Small intestine (tissue), 7 donors: ENCODE results near the gene SDK2. TPM values are rescaled to one million over a fixed set of nuclear protein-coding genes. Genes with fewer than 3 reads are reported as not detected.
A peak's percentile ranks its signal among the peaks of the same experiment; 100 is the strongest.

Experiments
- DNase-seq, 2 donors: peaks; one replicate each; pipeline versions ENCODE4 v3.0.0 to v3.0.0-alpha.2; 2013
- FAIRE-seq: peaks from 2 replicates; lab custom pipeline; 2012; peaks lifted over from hg19 to GRCh38; lab: Jason Lieb, UNC
- H3K27ac ChIP-seq, 3 donors: one replicate each; pipeline ENCODE4 v1.5.1; 2013; ENCODE audit warnings: low read length in 2 of 3, mild to moderate bottlenecking in 2 of 3, control low read depth in 1 of 3, inconsistent platforms in 1 of 3, low read depth in 1 of 3, moderate library complexity in 1 of 3
- H3K27me3 ChIP-seq, 3 donors: one replicate each; pipeline ENCODE4 v1.6.1; 2013; ENCODE audit warnings: low read length in 3 of 3, inconsistent platforms in 1 of 3; ENCODE audit not compliant: control insufficient read depth in 3 of 3, insufficient read depth in 3 of 3
- H3K36me3 ChIP-seq, 3 donors: one replicate each; pipeline ENCODE4 v1.6.1; 2013; ENCODE audit warnings: low read length in 3 of 3, inconsistent platforms in 1 of 3, low read depth in 1 of 3, mild to moderate bottlenecking in 1 of 3, moderate library complexity in 1 of 3; ENCODE audit not compliant: control insufficient read depth in 3 of 3, insufficient read depth in 2 of 3
- H3K4me1 ChIP-seq, 3 donors: one replicate each; pipeline ENCODE4 v1.6.1; 2013; ENCODE audit warnings: low read length in 2 of 3, inconsistent platforms in 1 of 3, low read depth in 1 of 3, mild to moderate bottlenecking in 1 of 3, moderate library complexity in 1 of 3; ENCODE audit not compliant: control insufficient read depth in 3 of 3, insufficient read depth in 2 of 3
- H3K4me3 ChIP-seq, 3 donors: one replicate each; pipeline ENCODE4 v1.5.1; 2013; ENCODE audit warnings: low read length in 3 of 3, control low read depth in 1 of 3, inconsistent platforms in 1 of 3, low read depth in 1 of 3, mild to moderate bottlenecking in 1 of 3, moderate library complexity in 1 of 3
- H3K9me3 ChIP-seq, 2 donors: one replicate each; pipeline ENCODE4 v1.6.1; 2013; ENCODE audit warnings: low read depth in 1 of 2, low read length in 1 of 2; ENCODE audit not compliant: control insufficient read depth in 2 of 2, insufficient read depth in 1 of 2
- WGBS, 3 donors: extraction: QIAGEN DNeasy Blood & Tissue Kit; methylation state at CpG; one replicate each; pipeline ENCODE4 v1.1.7; 2013; 5-methylcytosine and 5-hydroxymethylcytosine counted together
- polyA plus RNA-seq, 4 donors: library from polyadenylated mRNA; stranded (reverse) in 3 of 4; unstranded in 1 of 4; fragments of 200-250 nt in 3 of 4; fragments of 120-200 nt in 1 of 4; gene quantifications; one replicate each; pipeline versions ENCODE4 v1.2.1 to v1.2.3, GENCODE V29; 2013
- donor health status: healthy with polysubstance abuse.
- donor health status: control.
- donor health status: control.
- donor health status: Bipolar disorder and iron deficiency.
- donor health status: healthy.

The SDK2 gene
- polyA plus RNA-seq, 4 donors = under 0.01 to 1.1 (median 0.10) TPM

DNA sequence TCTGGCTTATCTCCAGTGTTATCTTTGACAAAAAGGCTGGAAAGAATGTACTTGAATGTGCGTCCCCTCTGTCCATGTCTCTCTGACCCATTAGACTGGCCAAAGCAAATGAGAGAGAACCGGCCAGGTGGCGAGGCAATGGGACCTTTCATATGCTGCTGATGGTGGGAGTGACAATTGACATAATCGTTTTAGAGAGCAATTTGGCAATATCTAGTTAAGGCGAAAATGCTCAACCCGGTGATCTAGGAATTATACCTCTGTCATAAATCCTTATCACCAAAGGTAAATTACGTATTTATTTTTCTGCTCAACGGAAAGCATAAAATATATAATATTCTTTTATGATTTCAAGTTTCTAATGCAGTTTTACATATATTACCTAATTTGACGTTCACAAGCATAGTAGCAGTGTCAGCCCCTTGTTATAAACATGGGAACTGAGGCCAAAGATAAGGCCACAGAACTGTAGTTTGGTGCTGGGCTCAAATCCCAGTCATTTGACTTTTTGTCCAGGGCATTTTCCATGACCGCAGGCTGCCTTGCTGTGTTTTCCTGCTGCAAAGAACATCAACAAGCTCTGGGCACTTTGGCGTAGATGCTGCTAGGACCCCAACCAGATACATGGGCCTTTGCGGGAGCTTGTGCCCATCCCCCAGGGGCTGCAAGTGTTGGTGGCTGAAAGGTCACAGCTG is 14.7 kb upstream of the SDK2 start:
- Histone ChIP-seq H3K36me3 (no peaks in the 10 kb centered on the region), H3K4me1 (no peaks in the 10 kb centered on the region), H3K4me3 (no peak overlapping the region), H3K27me3 (peaks cover 0 to 4% (median 4%) of the 10 kb centered on the region in 3 donors), H3K27ac (no peak overlapping the region), H3K9me3 (peaks cover 0 to 3% of the 10 kb centered on the region in 2 donors)
- WGBS, 3 donors = 24 to 65% (median 48%) methylated on average over 12 of the region's 12 CpGs
- no peak for FAIRE-seq
- no peak for DNase-seq

DNA sequence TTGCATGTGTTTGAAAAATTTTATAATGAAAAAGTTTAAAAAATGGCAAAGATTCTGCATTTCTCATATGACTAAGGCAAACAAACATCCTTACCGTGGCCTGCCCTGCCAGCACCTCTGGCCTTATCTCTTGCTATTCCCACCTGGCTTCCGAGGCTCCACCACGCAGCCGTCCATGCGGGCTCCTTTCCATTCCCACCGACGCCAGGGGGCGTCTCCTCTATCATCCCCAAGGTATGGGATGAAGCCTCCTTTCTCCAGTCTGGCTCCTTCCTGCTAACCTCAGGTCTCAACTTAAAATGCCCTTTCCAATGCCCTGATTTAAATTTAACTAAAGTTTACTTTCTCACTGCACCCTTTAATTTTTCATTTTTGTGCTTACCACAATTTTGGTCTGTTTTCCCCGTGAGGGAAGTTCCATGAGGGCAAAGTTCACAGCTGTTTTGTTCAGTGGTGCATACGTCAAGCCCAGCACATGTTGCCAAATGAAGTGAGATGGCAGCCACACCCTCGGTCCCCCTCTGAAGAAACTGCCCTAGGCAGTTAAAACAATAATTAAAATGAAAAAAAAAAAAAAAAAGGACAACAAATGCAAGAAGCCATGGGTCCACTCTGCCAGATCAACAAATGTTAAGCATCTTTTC is 13.3 kb upstream of the SDK2 start:
- H3K27ac ChIP-seq = no peak overlapping the region
- H3K4me3 ChIP-seq = no peak overlapping the region
- peaks cover 0 to 7% of the 10 kb centered on the region in 2 donors for H3K9me3 ChIP-seq
- 10 to 17% (median 10%) methylated on average over 11 of the region's 11 CpGs for WGBS, 3 donors
- FAIRE-seq (no peak), DNase-seq (peak; percentile 48 to 65)
- H3K36me3 ChIP-seq = no peaks in the 10 kb centered on the region
- no peaks in the 10 kb centered on the region for H3K4me1 ChIP-seq
- peaks cover 0 to 5% (median 0%) of the 10 kb centered on the region in 3 donors for H3K27me3 ChIP-seq

DNA sequence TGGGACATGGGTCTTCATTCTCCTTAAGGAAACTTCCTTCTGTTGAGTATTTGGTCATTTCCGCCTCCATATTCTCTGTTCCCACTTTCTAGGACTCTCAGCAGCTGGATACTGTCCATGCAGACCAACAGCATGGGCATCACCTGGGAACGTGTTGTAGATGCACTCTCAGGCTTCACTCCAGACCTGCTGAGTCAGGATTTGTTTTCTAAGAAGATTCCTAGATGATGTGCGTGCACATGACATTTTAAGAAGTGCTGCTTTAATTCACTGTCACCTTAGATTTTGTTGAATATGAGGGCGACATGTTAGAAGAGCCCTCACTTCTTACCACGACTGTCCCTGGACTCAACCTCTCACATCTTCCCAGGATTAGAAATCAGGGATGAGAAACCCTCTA is 10.0 kb upstream of the SDK2 start:
- 82 to 90% (median 85%) methylated on average over 5 of the region's 5 CpGs for WGBS, 3 donors
- DNase-seq (no peak), FAIRE-seq (no peak)
- Histone ChIP-seq H3K27me3 (peaks cover 0 to 8% (median 0%) of the 10 kb centered on the region in 3 donors), H3K36me3 (no peaks in the 10 kb centered on the region), H3K4me1 (no peaks in the 10 kb centered on the region), H3K4me3 (no peak overlapping the region), H3K27ac (no peak overlapping the region), H3K9me3 (peaks cover 0 to 7% of the 10 kb centered on the region in 2 donors)

DNA sequence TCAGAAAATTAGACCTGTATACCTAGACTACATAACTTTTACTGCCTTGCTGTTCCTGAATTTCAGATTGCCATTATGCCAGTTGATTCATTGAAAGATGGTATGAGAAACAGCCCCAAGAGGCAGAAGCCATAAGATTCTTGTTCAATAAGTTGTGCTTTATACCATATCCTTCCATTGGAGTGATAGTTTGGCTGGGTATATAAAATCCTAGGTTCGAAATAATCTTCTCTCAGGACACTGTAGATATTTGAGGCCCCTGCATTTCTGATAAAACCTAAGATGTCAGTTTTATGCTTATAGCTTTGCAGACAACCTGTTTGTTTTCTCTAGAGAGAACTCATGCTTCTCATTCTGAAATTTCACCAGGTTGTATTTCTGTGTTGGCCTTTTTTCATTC is 9.6 kb upstream of the SDK2 start:
- no peak for DNase-seq
- H3K27ac ChIP-seq = no peak overlapping the region
- peaks cover 0 to 8% (median 0%) of the 10 kb centered on the region in 3 donors for H3K27me3 ChIP-seq
- no peaks in the 10 kb centered on the region for H3K36me3 ChIP-seq
- 65 to 86% (median 78%) methylated on average over 1 of the region's 1 CpG for WGBS, 3 donors
- H3K9me3 ChIP-seq = peaks cover 0 to 7% of the 10 kb centered on the region in 2 donors
- no peak for FAIRE-seq
- H3K4me1 ChIP-seq = no peaks in the 10 kb centered on the region
- H3K4me3 ChIP-seq = no peak overlapping the region

DNA sequence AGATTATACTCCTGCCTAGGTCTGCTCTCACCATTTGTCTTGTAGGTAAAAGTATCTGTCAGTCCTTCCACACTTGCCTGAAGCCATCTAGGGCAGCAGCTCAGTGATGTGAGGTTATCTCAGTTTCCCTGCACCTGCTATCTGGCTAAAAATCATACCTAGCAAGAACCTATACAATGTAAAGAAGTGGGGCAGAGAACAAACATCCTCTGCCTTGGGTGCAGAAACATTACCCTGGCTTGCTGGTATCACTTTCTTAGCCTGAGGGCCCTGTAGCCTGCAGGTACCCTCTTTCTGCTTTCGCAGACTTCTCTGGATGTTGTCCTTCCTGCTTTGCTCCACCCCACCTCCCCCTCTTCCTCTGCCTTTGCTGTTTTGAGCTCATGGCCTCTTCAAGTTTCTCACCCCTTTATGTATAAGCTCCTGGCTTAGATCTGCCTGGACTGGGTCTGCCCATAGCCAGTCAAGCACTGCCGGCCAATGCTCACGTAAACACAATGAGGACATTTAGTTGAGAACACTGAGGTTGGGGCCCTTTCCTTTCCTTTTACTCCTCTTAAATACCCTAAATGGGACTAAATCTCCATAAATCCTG is 8.7 kb upstream of the SDK2 start:
- no peaks in the 10 kb centered on the region for H3K4me1 ChIP-seq
- FAIRE-seq (no peak), DNase-seq (no peak)
- H3K9me3 ChIP-seq = peaks cover 0 to 7% of the 10 kb centered on the region in 2 donors
- H3K36me3 ChIP-seq = no peaks in the 10 kb centered on the region
- H3K4me3 ChIP-seq = no peak overlapping the region
- H3K27me3 ChIP-seq = peaks cover 3 to 14% (median 4%) of the 10 kb centered on the region in 3 donors
- 74 to 95% (median 84%) methylated on average over 3 of the region's 3 CpGs for WGBS, 3 donors
- no peak overlapping the region for H3K27ac ChIP-seq

DNA sequence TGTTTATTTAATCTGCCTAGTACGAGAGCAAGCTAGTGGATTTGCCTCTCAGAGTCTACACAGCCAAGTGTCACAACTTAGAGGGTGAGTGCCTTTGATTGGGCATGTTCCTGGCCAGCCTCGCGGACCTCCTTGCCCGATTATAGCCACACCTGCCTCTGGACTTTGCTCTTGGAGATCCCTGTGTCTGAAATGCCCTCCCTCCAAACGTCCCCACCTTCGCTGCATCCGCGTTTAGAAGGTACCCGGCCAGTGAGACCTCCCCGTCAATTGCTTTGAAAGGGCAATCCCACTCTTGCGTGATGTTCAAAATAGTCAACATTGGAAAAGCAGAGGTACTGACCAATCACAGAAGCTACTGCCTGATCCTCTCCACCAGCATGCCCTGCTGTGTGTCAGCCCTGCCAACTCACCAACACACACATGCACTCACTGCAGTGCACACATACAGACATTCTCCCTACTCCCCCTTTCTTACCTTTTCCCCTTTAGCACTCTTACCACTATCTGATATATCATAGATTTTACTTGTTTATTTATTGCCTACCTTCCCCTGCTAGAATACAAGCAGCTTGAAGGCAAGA is 6.5 kb upstream of the SDK2 start:
- no peak overlapping the region for H3K4me3 ChIP-seq
- peaks cover 3 to 30% (median 13%) of the 10 kb centered on the region in 3 donors for H3K27me3 ChIP-seq
- no peaks in the 10 kb centered on the region for H3K4me1 ChIP-seq
- H3K9me3 ChIP-seq = peaks cover 0 to 7% of the 10 kb centered on the region in 2 donors
- WGBS, 3 donors = 24 to 66% (median 44%) methylated on average over 11 of the region's 11 CpGs
- no peaks in the 10 kb centered on the region for H3K36me3 ChIP-seq
- FAIRE-seq (no peak), DNase-seq (no peak)
- no peak overlapping the region for H3K27ac ChIP-seq

DNA sequence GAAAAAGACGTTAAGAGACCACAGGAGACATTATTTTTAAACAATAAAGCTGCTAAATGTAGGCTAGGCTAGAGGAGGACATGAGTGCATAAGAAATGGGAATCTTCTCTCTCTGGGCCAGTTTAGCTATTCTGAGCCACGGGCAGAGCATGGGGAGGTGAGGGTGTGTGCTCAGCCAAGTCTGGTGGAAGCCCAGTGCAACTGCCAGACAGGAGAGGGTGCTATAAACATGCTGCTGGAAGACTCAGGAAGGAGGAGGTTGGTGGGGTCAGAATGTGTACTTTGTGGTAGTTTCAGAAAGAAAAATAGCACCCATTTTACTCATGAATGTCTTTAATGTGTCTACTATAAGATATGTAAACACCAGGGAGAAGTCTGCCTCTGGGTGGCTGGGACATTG is 5.9 kb upstream of the SDK2 start:
- H3K36me3 ChIP-seq = no peaks in the 10 kb centered on the region
- H3K9me3 ChIP-seq = peaks cover 0 to 7% of the 10 kb centered on the region in 2 donors
- no peak overlapping the region for H3K4me3 ChIP-seq
- peaks cover 7 to 35% (median 13%) of the 10 kb centered on the region in 3 donors for H3K27me3 ChIP-seq
- WGBS, 3 donors = 29 to 36% (median 34%) methylated on average over 2 of the region's 2 CpGs
- H3K27ac ChIP-seq = no peak overlapping the region
- H3K4me1 ChIP-seq = no peaks in the 10 kb centered on the region
- FAIRE-seq (no peak), DNase-seq (no peak)

DNA sequence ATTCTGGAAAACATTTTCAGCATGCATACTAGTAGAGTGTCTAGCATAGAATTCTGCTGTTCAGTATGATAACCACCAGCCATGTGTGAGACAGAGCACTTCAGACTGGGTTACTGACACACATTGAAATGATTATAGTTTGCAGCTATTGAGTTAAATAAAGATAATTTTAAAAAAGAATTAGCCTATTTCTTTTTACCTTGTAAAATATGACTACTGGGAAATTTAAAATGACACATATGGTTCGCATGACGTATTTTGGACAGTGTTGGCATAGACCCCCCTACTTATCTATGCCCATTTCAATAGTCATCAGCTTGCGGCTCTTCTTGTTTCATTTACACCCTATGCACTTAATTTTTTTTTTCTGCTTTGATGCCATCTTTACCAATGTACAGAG is 4.7 kb upstream of the SDK2 start:
- DNase-seq (no peak), FAIRE-seq (no peak)
- no peaks in the 10 kb centered on the region for H3K36me3 ChIP-seq
- peaks cover 0 to 4% of the 10 kb centered on the region in 2 donors for H3K9me3 ChIP-seq
- H3K27ac ChIP-seq = no peak overlapping the region
- peaks cover 13 to 38% (median 18%) of the 10 kb centered on the region in 3 donors for H3K27me3 ChIP-seq
- H3K4me1 ChIP-seq = no peaks in the 10 kb centered on the region
- no peak overlapping the region for H3K4me3 ChIP-seq
- WGBS, 3 donors = 91 to 92% (median 91%) methylated on average over 3 of the region's 3 CpGs
